Endodermal cell (in vitro differentiated cells): Measurements from ENCODE around the gene KIAA1671. TPM values are rescaled to one million over a fixed set of nuclear protein-coding genes. Genes with fewer than 3 reads are reported as not detected.

Source experiments
- DNase-seq: peaks from one replicate; pipeline ENCODE4 v3.0.0-alpha.2; 2017
- H3K27ac ChIP-seq: 2 replicates; pipeline ENCODE4 v1.5.1; 2013; ENCODE audit warnings: mild to moderate bottlenecking, low read depth, low read length, moderate library complexity
- H3K27me3 ChIP-seq: 2 replicates; pipeline ENCODE4 v1.6.1; 2013; ENCODE audit warnings: mild to moderate bottlenecking, low read length, moderate library complexity; ENCODE audit not compliant: insufficient read depth, control insufficient read depth, poor library complexity, severe bottlenecking
- H3K36me3 ChIP-seq: 2 replicates; pipeline ENCODE4 v1.7.0; 2013; ENCODE audit warnings: mild to moderate bottlenecking, low read length, moderate library complexity; ENCODE audit not compliant: control insufficient read depth, insufficient read depth
- H3K4me1 ChIP-seq: one replicate; pipeline ENCODE4 v1.7.0; 2013; ENCODE audit warnings: low read length; ENCODE audit not compliant: control insufficient read depth, insufficient read depth
- H3K4me3 ChIP-seq: 2 replicates; pipeline ENCODE4 v1.5.1; 2013; ENCODE audit warnings: mild to moderate bottlenecking, low read length, moderate library complexity
- H3K9ac ChIP-seq: 2 replicates; pipeline ENCODE4 v1.6.1; 2013; ENCODE audit warnings: mild to moderate bottlenecking, low read length, moderate library complexity; ENCODE audit not compliant: poor library complexity, severe bottlenecking; ENCODE audit errors: extremely low read depth
- H3K9me3 ChIP-seq: 2 replicates; pipeline ENCODE4 v1.6.1; 2013; ENCODE audit warnings: mild to moderate bottlenecking, low read length, moderate library complexity; ENCODE audit not compliant: control insufficient read depth
- H3K27ac Mint-ChIP-seq: 2 replicates; pipeline ENCODE4 v1.8.0; 2020; ENCODE audit warnings: mixed read lengths
- H3K27me3 Mint-ChIP-seq: 2 replicates; pipeline ENCODE4 v1.8.0; 2021; ENCODE audit warnings: mild to moderate bottlenecking, mixed read lengths; ENCODE audit not compliant: insufficient read depth
- H3K36me3 Mint-ChIP-seq: 2 replicates; pipeline ENCODE4 v1.8.0; 2020; ENCODE audit warnings: low read depth, mixed read lengths
- H3K4me1 Mint-ChIP-seq: 2 replicates; pipeline ENCODE4 v1.8.0; 2020; ENCODE audit warnings: mixed read lengths
- H3K4me3 Mint-ChIP-seq: 2 replicates; pipeline ENCODE4 v1.8.0; 2020; ENCODE audit warnings: mild to moderate bottlenecking, moderate library complexity, mixed read lengths
- H3K9me3 Mint-ChIP-seq: 2 replicates; pipeline ENCODE4 v1.8.0; 2020; ENCODE audit warnings: mild to moderate bottlenecking, mixed read lengths
- WGBS, 2 experiments: methylation state at CpG; one replicate each; pipeline versions ENCODE4 v1.1.5 to v1.1.7; 2013; ENCODE audit warnings: missing lambda C conversion rate in 2 of 2, mixed read lengths in 1 of 2; ENCODE audit not compliant: insufficient coverage in 1 of 2, insufficient read length in 1 of 2; 5-methylcytosine and 5-hydroxymethylcytosine counted together
- total RNA-seq, 2 donors: library from RNA; stranded (reverse); fragmentation: NEBNext Ultra II Directional in 1 of 2; extraction: Animal tissue kit (Norgen Biotek cat#: 25700) in 1 of 2; gene quantifications; 2 replicates in 1 of 2; 3 replicates in 1 of 2; pipeline ENCODE4 v1.2.1, GENCODE V29; 2021
- TF ChIP-seq, protein P1 (sequence below): fragments of 200-600 bp; sonication (generic); conservative IDR thresholded peaks from 2 replicates; pipeline ENCODE4 v1.5.0; 2021; ENCODE audit warnings: antibody characterized with exemption, mild to moderate bottlenecking

The KIAA1671 gene
- total RNA-seq, 2 donors from 2014 or later, result 38.8 to 43.7 TPM

DNA sequence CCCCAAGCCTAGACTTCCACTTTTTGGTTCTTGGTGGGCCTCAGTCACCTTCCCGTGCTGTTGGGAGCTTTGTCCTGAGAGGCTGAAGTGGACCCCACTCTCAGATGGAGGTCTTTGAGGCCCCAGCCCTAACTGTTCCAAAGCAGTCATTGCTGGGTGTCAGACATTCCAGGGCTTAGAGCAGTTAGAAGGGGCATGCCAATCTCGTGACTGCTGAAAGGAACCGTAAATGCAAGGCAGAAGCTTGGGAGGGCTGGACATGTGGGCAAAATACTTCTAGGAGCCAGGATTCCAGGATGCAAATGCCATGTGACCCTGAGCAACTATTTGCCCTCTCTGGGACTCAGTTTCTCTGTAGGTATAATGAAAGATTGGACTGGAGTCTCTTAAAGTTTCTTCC, 128.3 kb downstream of the KIAA1671 start:
- Histone ChIP-seq H3K4me3 (no peak overlapping the region), H3K27me3 (no peaks in the 10 kb centered on the region), H3K9me3 (no peaks in the 10 kb centered on the region), H3K27ac (no peak overlapping the region), H3K36me3 (no peaks in the 10 kb centered on the region), H3K9ac (no peak overlapping the region), H3K4me1 (peaks cover 6% of the 10 kb centered on the region)
- 62 to 86% methylated on average over 2 to 3 of the region's 3 CpGs for WGBS, 2 experiments
- TF ChIP-seq, protein P1, sequence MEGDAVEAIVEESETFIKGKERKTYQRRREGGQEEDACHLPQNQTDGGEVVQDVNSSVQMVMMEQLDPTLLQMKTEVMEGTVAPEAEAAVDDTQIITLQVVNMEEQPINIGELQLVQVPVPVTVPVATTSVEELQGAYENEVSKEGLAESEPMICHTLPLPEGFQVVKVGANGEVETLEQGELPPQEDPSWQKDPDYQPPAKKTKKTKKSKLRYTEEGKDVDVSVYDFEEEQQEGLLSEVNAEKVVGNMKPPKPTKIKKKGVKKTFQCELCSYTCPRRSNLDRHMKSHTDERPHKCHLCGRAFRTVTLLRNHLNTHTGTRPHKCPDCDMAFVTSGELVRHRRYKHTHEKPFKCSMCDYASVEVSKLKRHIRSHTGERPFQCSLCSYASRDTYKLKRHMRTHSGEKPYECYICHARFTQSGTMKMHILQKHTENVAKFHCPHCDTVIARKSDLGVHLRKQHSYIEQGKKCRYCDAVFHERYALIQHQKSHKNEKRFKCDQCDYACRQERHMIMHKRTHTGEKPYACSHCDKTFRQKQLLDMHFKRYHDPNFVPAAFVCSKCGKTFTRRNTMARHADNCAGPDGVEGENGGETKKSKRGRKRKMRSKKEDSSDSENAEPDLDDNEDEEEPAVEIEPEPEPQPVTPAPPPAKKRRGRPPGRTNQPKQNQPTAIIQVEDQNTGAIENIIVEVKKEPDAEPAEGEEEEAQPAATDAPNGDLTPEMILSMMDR, result no peak
- Mint-ChIP-seq H3K36me3 (no peaks in the 10 kb centered on the region), H3K4me3 (no peak overlapping the region), H3K9me3 (no peaks in the 10 kb centered on the region), H3K27ac (no peak overlapping the region), H3K4me1 (peaks cover 7% of the 10 kb centered on the region), H3K27me3 (no peaks in the 10 kb centered on the region)
- no peak for DNase-seq

DNA sequence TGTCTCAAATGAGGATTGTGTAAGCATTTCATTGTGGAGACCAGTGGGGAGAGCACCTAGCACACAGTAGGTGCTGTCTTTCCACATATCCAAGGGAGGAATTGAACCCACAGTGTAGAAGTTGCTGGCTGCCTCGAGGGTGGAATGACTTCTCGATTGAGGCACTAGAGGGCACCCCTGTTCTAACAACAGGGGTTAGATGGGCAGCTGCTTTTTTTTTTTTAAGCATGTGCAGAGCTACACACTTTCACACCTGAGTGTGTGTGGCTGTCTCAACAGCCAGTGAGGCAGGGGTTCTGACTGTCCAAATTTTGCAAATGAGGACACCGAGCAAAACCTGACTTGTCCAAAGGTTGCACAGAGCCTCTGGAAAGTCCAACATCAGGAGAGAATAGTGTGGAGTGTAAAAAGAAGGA, 128.9 kb downstream of the KIAA1671 start:
- no peaks in the 10 kb centered on the region for H3K9me3 Mint-ChIP-seq
- no peaks in the 10 kb centered on the region for H3K27me3 Mint-ChIP-seq
- no peaks in the 10 kb centered on the region for H3K27me3 ChIP-seq
- no peaks in the 10 kb centered on the region for H3K36me3 ChIP-seq
- H3K4me3 Mint-ChIP-seq, result no peak overlapping the region
- H3K4me1 Mint-ChIP-seq, result peaks cover 2% of the 10 kb centered on the region
- 55 to 56% methylated on average over 3 of the region's 3 CpGs for WGBS, 2 experiments
- DNase-seq, result peak; percentile 80
- H3K9me3 ChIP-seq, result no peaks in the 10 kb centered on the region
- H3K27ac ChIP-seq, result no peak overlapping the region
- H3K36me3 Mint-ChIP-seq, result no peaks in the 10 kb centered on the region
- TF ChIP-seq, protein P1, result peak; percentile 80
- H3K4me1 ChIP-seq, result peaks cover under 1% of the 10 kb centered on the region
- H3K27ac Mint-ChIP-seq, result no peak overlapping the region
- no peak overlapping the region for H3K9ac ChIP-seq
- H3K4me3 ChIP-seq, result no peak overlapping the region

DNA sequence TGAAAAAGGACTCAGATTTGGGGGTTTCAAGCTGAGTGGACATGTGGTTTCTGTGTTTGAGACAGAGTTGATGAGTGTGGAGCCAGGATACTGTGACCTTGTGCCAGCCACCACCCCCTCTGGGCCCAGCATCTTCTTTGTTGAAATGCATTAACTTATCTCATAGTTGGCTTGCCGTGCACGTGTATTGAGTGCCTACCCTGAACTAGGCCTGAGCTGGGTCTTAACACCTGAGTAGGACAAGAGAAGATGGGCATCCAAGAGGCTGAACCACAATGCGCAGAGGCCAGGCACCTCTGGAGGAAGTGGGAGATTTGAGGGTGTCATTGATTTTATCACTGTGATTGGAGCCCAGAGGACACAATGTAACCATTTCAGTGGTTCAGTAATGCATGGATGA, 129.6 kb downstream of the KIAA1671 start:
- WGBS, 2 experiments, result 86 to 95% methylated on average over 3 of the region's 3 CpGs
- H3K36me3 Mint-ChIP-seq, result no peaks in the 10 kb centered on the region
- H3K27ac Mint-ChIP-seq, result no peak overlapping the region
- H3K9me3 Mint-ChIP-seq, result no peaks in the 10 kb centered on the region
- no peaks in the 10 kb centered on the region for H3K27me3 Mint-ChIP-seq
- H3K4me3 ChIP-seq, result no peak overlapping the region
- no peak overlapping the region for H3K27ac ChIP-seq
- TF ChIP-seq, protein P1, result no peak
- no peaks in the 10 kb centered on the region for H3K4me1 Mint-ChIP-seq
- H3K4me1 ChIP-seq, result no peaks in the 10 kb centered on the region
- H3K9ac ChIP-seq, result no peak overlapping the region
- H3K36me3 ChIP-seq, result no peaks in the 10 kb centered on the region
- no peak overlapping the region for H3K4me3 Mint-ChIP-seq
- no peaks in the 10 kb centered on the region for H3K27me3 ChIP-seq
- DNase-seq, result no peak
- no peaks in the 10 kb centered on the region for H3K9me3 ChIP-seq
